ENCODE results near the gene EXOSC6. TPM values are rescaled to one million over a fixed set of nuclear protein-coding genes. Genes with fewer than 3 reads are reported as not detected.
A peak's percentile ranks its signal among the peaks of the same experiment; 100 is the strongest.
"Not testable (repeated sequence)": the region's sequence is repeated elsewhere in the genome, so short reads cannot be mapped to it uniquely, and the experiment has no call there.

EXOSC6 gene
- total RNA-seq, 1 donor from 2014 or later, result 11.3 TPM

- no peak overlapping the region for H3K27ac ChIP-seq (replicated peaks)
- peaks cover 16% of the 10 kb centered on the region for H3K4me1 ChIP-seq
- TF ChIP-seq CTCF (IDR thresholded peaks at IDR 0.05; ENCODE audit: borderline replicate concordance), result no peak
- H3K27me3 ChIP-seq (ENCODE audit: low read depth), result no peaks in the 10 kb centered on the region
- H3K9me3 ChIP-seq (replicated peaks), result no peaks in the 10 kb centered on the region
- no peak overlapping the region for H3K4me3 ChIP-seq
- no peaks in the 10 kb centered on the region for H3K36me3 ChIP-seq
- no peak for DNase-seq
- intact Hi-C loops (cut with micrococcal nuclease), result loop anchor here (5.0 kb wide), 1 partner anchor 53 kb away; the partner anchor contains the start of gene DDX19A
Measured at GRCh38 chr16:70294385-70295025, 42.8 kb upstream of the EXOSC6 start.

- H3K9me3 ChIP-seq (replicated peaks); intact Hi-C loops (cut with micrococcal nuclease): not testable (repeated sequence)
Measured at GRCh38 chr16:70292148-70292547, 40.4 kb upstream of the EXOSC6 start.

GRCh38 chr16:70290949-70291519 lies 39.3 kb upstream of the EXOSC6 start:
- intact Hi-C loops (cut with micrococcal nuclease), result no loop called here
- H3K4me3 ChIP-seq, result no peak overlapping the region
- H3K9me3 ChIP-seq (replicated peaks), result no peaks in the 10 kb centered on the region
- H3K36me3 ChIP-seq, result no peaks in the 10 kb centered on the region
- no peak for TF ChIP-seq CTCF (IDR thresholded peaks at IDR 0.05; ENCODE audit: borderline replicate concordance)
- no peak for DNase-seq
- H3K4me1 ChIP-seq, result peaks cover 25% of the 10 kb centered on the region
- H3K27ac ChIP-seq (replicated peaks), result no peak overlapping the region
- H3K27me3 ChIP-seq (ENCODE audit: low read depth), result no peaks in the 10 kb centered on the region

More at GRCh38 chr16:70292148-70292547, 40.4 kb upstream of the EXOSC6 start:
- H3K4me3 ChIP-seq; DNase-seq; H3K36me3 ChIP-seq; H3K27ac ChIP-seq (replicated peaks); H3K27me3 ChIP-seq (ENCODE audit: low read depth): not testable (repeated sequence)
- H3K4me1 ChIP-seq, result peaks cover 25% of the 10 kb centered on the region

- H3K4me1 ChIP-seq, result peaks cover 25% of the 10 kb centered on the region
- no peaks in the 10 kb centered on the region for H3K27me3 ChIP-seq (ENCODE audit: low read depth)
- peak within 1 kb of the TSS; percentile 96 for H3K27ac ChIP-seq (replicated peaks)
- peak; percentile 97 for DNase-seq
- peak within 1 kb of the TSS; percentile 94 for H3K4me3 ChIP-seq
- intact Hi-C loops (cut with micrococcal nuclease), result no loop called here
- no peaks in the 10 kb centered on the region for H3K9me3 ChIP-seq (replicated peaks)
- H3K36me3 ChIP-seq, result peaks cover 15% of the 10 kb centered on the region
- no peak for TF ChIP-seq CTCF (IDR thresholded peaks at IDR 0.05; ENCODE audit: borderline replicate concordance)
Measured at GRCh38 chr16:70289229-70290094, 37.7 kb upstream of the EXOSC6 start, which contains the start of gene AARS1. Gene AARS1, minus strand, starts transcription at chr16:70289506. Its CDS starts 6,743 bp downstream, at chr16:70282763.

- H3K27ac ChIP-seq (replicated peaks); intact Hi-C loops (cut with micrococcal nuclease); H3K9me3 ChIP-seq (replicated peaks); DNase-seq; H3K27me3 ChIP-seq (ENCODE audit: low read depth): not testable (repeated sequence)
- Histone ChIP-seq H3K4me1 (peaks cover 25% of the 10 kb centered on the region), H3K4me3 (peak overlapping the region; percentile 94), H3K36me3 (peaks cover 35% of the 10 kb centered on the region)
Measured at GRCh38 chr16:70287304-70287971, 35.7 kb upstream of the EXOSC6 start.

GRCh38 chr16:70276392-70276791 lies 24.7 kb upstream of the EXOSC6 start:
- Histone ChIP-seq H3K4me3 (no peak overlapping the region), H3K36me3 (peaks cover 96% of the 10 kb centered on the region), H3K4me1 (peaks cover 9% of the 10 kb centered on the region), H3K27ac (replicated peaks) (no peak overlapping the region), H3K27me3 (ENCODE audit: low read depth) (no peaks in the 10 kb centered on the region), H3K9me3 (replicated peaks) (no peaks in the 10 kb centered on the region)
- TF ChIP-seq CTCF (IDR thresholded peaks at IDR 0.05; ENCODE audit: borderline replicate concordance), result no peak
- intact Hi-C loops (cut with micrococcal nuclease), result no loop called here
- no peak for DNase-seq

All from left ventricle myocardium inferior (tissue), 1 donor.